Subcutaneous adipose tissue (tissue), 4 donors: ENCODE data around the gene FAM3D. TPM values are rescaled to one million over a fixed set of nuclear protein-coding genes. Genes with fewer than 3 reads are reported as not detected.

Experiments
- CTCF ChIP-seq: fragments of 450-650 bp; IDR thresholded peaks from one replicate; pipeline ENCODE4 v1.5.1; 2016; ENCODE audit warnings: low read depth, mild to moderate bottlenecking, control low read depth, antibody characterized with exemption, moderate library complexity
- total RNA-seq, 4 donors: library from RNA; depleted of rRNA; stranded (reverse); fragments of >200 nt; gene quantifications; one replicate each; pipeline ENCODE4 v1.1.0, GENCODE V29; 2016

Gene FAM3D
- total RNA-seq, 4 donors from 2014 or later = not detected

GRCh38 chr3:58688574-58688973, 22.0 kb upstream of the FAM3D start:
- no peak for TF ChIP-seq CTCF

- no peak for TF ChIP-seq CTCF
These were observed 20.3 kb upstream of the FAM3D start for GRCh38 chr3:58686847-58687246.

GRCh38 chr3:58685641-58686040, 19.1 kb upstream of the FAM3D start:
- TF ChIP-seq CTCF = no peak

- no peak for TF ChIP-seq CTCF
These were observed 16.9 kb upstream of the FAM3D start for GRCh38 chr3:58683466-58683865.

- TF ChIP-seq CTCF = no peak
These were observed 16.5 kb upstream of the FAM3D start for GRCh38 chr3:58683001-58683458.

- TF ChIP-seq CTCF = no peak
These were observed 15.3 kb upstream of the FAM3D start for GRCh38 chr3:58681863-58682262.

GRCh38 chr3:58680879-58681525, 14.4 kb upstream of the FAM3D start:
- no peak for TF ChIP-seq CTCF
